ENCODE measurements around the gene PREX1.

DNA sequence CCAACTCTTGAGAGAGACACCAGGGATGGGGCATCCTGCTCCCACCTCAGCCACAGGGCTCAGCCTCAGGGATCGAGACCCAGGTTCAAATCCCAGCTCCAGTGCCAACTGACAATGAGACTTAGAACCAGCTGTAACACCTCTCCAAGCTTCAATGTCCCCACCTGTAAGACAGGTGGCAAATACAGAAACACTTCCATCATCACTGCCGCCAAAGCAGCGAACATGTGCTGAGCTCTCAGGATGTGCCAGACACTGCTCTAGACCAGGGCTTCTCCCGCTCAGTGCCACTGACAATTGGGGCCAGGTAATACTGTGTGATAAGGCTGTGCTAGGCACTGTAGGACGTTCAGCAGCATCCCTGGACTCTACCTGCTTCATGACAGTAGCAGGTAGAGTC lies 22.1 kb downstream of the PREX1 start:
- TF ChIP-seq, protein P1, sequence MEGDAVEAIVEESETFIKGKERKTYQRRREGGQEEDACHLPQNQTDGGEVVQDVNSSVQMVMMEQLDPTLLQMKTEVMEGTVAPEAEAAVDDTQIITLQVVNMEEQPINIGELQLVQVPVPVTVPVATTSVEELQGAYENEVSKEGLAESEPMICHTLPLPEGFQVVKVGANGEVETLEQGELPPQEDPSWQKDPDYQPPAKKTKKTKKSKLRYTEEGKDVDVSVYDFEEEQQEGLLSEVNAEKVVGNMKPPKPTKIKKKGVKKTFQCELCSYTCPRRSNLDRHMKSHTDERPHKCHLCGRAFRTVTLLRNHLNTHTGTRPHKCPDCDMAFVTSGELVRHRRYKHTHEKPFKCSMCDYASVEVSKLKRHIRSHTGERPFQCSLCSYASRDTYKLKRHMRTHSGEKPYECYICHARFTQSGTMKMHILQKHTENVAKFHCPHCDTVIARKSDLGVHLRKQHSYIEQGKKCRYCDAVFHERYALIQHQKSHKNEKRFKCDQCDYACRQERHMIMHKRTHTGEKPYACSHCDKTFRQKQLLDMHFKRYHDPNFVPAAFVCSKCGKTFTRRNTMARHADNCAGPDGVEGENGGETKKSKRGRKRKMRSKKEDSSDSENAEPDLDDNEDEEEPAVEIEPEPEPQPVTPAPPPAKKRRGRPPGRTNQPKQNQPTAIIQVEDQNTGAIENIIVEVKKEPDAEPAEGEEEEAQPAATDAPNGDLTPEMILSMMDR (optimal IDR thresholded peaks at IDR 0.05 in 1 of 3, IDR thresholded peaks at IDR 0.05 in 1 of 3, conservative IDR thresholded peaks at IDR 0.05 in 1 of 3; ENCODE audit: extremely low read depth in 1 of 3, insufficient read depth in 2 of 3, low read length in 3 of 3): no peak
- no peak for TF ChIP-seq EZH2 (IDR thresholded peaks at IDR 0.05; ENCODE audit: low read length)
